ENCODE data around the gene PRR23E. TPM values are rescaled to one million over a fixed set of nuclear protein-coding genes. Genes with fewer than 3 reads are reported as not detected.

The PRR23E gene, protein sequence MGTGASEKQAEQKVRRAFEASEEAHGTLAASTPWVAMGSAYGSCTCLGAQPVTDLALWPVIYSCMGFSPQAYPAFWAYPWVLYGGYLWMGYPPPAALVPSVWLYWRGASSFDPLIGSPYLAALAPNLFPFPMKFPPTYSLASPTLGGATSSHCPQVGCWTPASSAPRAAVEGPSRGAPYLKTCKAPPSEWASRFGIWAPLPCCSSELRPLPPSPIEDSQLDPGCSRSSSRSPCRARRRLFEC
- not detected for total RNA-seq
- polyA plus RNA-seq (2013, experiment 1 of 2): not detected
- not detected for polyA plus RNA-seq (2013, experiment 2 of 2)
- long read RNA-seq, experiment 1: 0 reads
- long read RNA-seq, experiment 2: 0 reads
- long read RNA-seq, experiment 3: 0 reads
- long read RNA-seq, experiment 4: 0 reads

DNA sequence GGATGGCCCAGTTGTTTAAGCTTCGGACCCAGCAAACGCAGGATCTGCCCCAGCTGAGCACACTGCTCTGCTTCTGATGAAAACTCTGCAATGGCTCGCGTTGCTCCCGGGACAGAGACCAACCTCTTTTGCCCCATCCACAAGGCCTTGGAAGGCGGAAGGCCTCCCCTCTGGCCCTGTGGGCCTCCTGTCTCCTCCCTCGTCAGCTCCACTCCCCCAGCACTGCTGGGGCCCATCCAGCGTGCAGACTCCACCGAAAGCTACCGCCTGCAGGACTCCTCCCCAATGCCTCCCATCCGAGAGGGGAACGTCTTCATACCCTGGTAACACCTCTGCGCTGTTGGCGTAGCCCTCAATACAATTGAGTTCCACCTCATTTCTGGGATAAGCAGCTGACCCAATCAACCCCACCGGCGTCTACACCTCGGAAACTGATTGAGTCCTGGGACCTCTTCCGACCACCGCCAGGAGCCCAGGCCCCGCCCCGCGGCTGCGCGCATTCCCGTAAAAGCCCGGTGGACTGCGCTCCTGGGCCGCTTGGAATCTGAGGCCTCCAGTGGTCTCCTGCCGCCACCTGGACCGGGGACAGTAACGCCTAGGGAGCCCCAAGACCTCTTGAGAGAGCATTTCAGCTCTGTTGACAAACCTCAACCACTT is at the start of gene PRR23E:
Gene PRR23E, plus strand, starts transcription at position 556 of the 657 bp plus-strand sequence. CDS start 3,555 bp downstream, outside the sequence.
- peaks cover 2% of the 10 kb centered on the region for H3K4me1 Mint-ChIP-seq
- H3K27ac ChIP-seq (ENCODE audit: low read depth, low read length): no peak within 1 kb of the TSS
- H3K4me3 Mint-ChIP-seq: no peak within 1 kb of the TSS
- peaks cover 8% of the 10 kb centered on the region for H3K9me3 Mint-ChIP-seq
- TF ChIP-seq, protein P1, sequence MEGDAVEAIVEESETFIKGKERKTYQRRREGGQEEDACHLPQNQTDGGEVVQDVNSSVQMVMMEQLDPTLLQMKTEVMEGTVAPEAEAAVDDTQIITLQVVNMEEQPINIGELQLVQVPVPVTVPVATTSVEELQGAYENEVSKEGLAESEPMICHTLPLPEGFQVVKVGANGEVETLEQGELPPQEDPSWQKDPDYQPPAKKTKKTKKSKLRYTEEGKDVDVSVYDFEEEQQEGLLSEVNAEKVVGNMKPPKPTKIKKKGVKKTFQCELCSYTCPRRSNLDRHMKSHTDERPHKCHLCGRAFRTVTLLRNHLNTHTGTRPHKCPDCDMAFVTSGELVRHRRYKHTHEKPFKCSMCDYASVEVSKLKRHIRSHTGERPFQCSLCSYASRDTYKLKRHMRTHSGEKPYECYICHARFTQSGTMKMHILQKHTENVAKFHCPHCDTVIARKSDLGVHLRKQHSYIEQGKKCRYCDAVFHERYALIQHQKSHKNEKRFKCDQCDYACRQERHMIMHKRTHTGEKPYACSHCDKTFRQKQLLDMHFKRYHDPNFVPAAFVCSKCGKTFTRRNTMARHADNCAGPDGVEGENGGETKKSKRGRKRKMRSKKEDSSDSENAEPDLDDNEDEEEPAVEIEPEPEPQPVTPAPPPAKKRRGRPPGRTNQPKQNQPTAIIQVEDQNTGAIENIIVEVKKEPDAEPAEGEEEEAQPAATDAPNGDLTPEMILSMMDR (conservative IDR thresholded peaks at IDR 0.05): no peak
- H3K27me3 ChIP-seq (ENCODE audit: control insufficient read depth, insufficient read depth, low read length, poor library complexity, severe bottlenecking): no peaks in the 10 kb centered on the region
- H3K27ac Mint-ChIP-seq: no peak within 1 kb of the TSS
- WGBS, 2 experiments (ENCODE audit: insufficient coverage in 1 of 2, insufficient read length in 1 of 2): 94% methylated on average over 23 to 31 of the region's 31 CpGs
- peaks cover 13% of the 10 kb centered on the region for H3K9me3 ChIP-seq (ENCODE audit: control insufficient read depth, low read length)
- H3K27me3 Mint-ChIP-seq (ENCODE audit: insufficient read depth): no peaks in the 10 kb centered on the region
- no peaks in the 10 kb centered on the region for H3K36me3 ChIP-seq (ENCODE audit: control insufficient read depth, insufficient read depth, low read length)
- no peaks in the 10 kb centered on the region for H3K36me3 Mint-ChIP-seq (ENCODE audit: low read depth)
- no peak within 1 kb of the TSS for H3K4me3 ChIP-seq (ENCODE audit: low read length)
- H3K9ac ChIP-seq (ENCODE audit: extremely low read depth, low read length, poor library complexity, severe bottlenecking): no peak within 1 kb of the TSS
- no peak for DNase-seq
- H3K4me1 ChIP-seq (ENCODE audit: control insufficient read depth, insufficient read depth, low read length): no peaks in the 10 kb centered on the region

DNA sequence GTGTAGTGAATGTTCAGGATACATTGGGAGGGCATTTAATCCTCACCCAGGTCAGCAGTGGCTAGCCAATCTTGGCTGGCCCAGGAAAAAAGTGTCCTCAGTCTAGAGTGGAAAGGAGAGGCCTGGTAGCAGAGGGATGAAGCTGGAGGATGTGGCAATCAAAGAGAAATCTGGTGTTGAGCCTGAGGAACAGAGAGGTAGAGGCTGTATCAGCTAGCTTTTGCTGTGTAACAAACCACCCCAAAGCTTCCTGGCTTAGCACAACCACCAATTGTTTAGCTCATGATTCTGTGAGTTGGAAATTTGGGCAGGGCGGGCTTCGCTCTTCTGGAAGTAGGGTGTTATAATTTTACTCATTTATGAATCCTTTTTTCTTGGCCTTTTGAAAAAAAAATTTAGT is 49.8 kb upstream of the PRR23E start:
- Histone ChIP-seq H3K9me3 (ENCODE audit: control insufficient read depth, low read length) (peaks cover 6% of the 10 kb centered on the region), H3K36me3 (ENCODE audit: control insufficient read depth, insufficient read depth, low read length) (no peaks in the 10 kb centered on the region), H3K27me3 (ENCODE audit: control insufficient read depth, insufficient read depth, low read length, poor library complexity, severe bottlenecking) (no peaks in the 10 kb centered on the region), H3K4me3 (ENCODE audit: low read length) (no peak overlapping the region), H3K4me1 (ENCODE audit: control insufficient read depth, insufficient read depth, low read length) (no peaks in the 10 kb centered on the region), H3K27ac (ENCODE audit: low read depth, low read length) (no peak overlapping the region), H3K9ac (ENCODE audit: extremely low read depth, low read length, poor library complexity, severe bottlenecking) (no peak overlapping the region)
- Mint-ChIP-seq H3K36me3 (ENCODE audit: low read depth) (no peaks in the 10 kb centered on the region), H3K27me3 (ENCODE audit: insufficient read depth) (peaks cover 4% of the 10 kb centered on the region), H3K4me1 (peaks cover 11% of the 10 kb centered on the region), H3K27ac (no peak overlapping the region), H3K4me3 (no peak overlapping the region), H3K9me3 (peaks cover 5% of the 10 kb centered on the region)
- TF ChIP-seq, protein P1 (conservative IDR thresholded peaks at IDR 0.05): no peak
- WGBS, 2 experiments (ENCODE audit: insufficient coverage in 1 of 2, insufficient read length in 1 of 2): 100% methylated on average over 2 of the region's 2 CpGs; no CpG with 5 or more reads in 1 of the 2 experiments
- no peak for DNase-seq

DNA sequence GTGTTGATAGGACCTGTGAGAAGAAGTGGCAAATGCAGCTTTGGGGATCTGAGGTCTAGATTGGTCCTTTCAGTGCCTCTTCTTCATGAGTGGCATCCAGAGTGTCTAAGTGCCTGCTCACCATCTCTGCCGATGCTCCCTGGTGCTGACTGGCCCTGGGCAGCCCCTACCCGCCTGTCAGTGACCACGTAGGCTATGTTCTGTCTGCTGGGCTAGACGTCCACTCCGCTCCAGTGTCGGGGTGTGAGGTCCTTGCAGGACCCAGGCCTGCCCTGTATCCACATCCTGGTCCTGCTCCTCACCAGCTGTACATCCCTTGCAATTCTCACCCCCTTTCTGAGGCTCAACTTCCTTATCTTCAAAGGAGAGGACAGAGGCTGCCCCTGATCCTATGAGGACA is 48.3 kb upstream of the PRR23E start:
- Mint-ChIP-seq H3K27ac (no peak overlapping the region), H3K4me1 (peaks cover 11% of the 10 kb centered on the region), H3K36me3 (ENCODE audit: low read depth) (no peaks in the 10 kb centered on the region), H3K27me3 (ENCODE audit: insufficient read depth) (peaks cover 2% of the 10 kb centered on the region), H3K4me3 (no peak overlapping the region), H3K9me3 (peaks cover 5% of the 10 kb centered on the region)
- Histone ChIP-seq H3K36me3 (ENCODE audit: control insufficient read depth, insufficient read depth, low read length) (no peaks in the 10 kb centered on the region), H3K4me3 (ENCODE audit: low read length) (no peak overlapping the region), H3K9me3 (ENCODE audit: control insufficient read depth, low read length) (peaks cover 6% of the 10 kb centered on the region), H3K27ac (ENCODE audit: low read depth, low read length) (no peak overlapping the region), H3K4me1 (ENCODE audit: control insufficient read depth, insufficient read depth, low read length) (no peaks in the 10 kb centered on the region), H3K9ac (ENCODE audit: extremely low read depth, low read length, poor library complexity, severe bottlenecking) (no peak overlapping the region), H3K27me3 (ENCODE audit: control insufficient read depth, insufficient read depth, low read length, poor library complexity, severe bottlenecking) (no peaks in the 10 kb centered on the region)
- WGBS, 2 experiments (ENCODE audit: insufficient coverage in 1 of 2, insufficient read length in 1 of 2): 90 to 94% methylated on average over 6 of the region's 6 CpGs
- DNase-seq: no peak
- TF ChIP-seq, protein P1 (conservative IDR thresholded peaks at IDR 0.05): no peak

Data from endodermal cell (in vitro differentiated cells).